GM18868 (cell line): ENCODE measurements around the gene ASPM.
"Not testable (repeated sequence)": the region's sequence is repeated elsewhere in the genome, so short reads cannot be mapped to it uniquely, and the experiment has no call there.

Experiments
- ATAC-seq: cut with Tn5 transposase; IDR thresholded peaks from one replicate; pipeline ENCODE4 v1.9.1; 2021; ENCODE audit warnings: mild to moderate bottlenecking, moderate library complexity; ENCODE audit not compliant: unreplicated experiment

ASPM gene

DNA sequence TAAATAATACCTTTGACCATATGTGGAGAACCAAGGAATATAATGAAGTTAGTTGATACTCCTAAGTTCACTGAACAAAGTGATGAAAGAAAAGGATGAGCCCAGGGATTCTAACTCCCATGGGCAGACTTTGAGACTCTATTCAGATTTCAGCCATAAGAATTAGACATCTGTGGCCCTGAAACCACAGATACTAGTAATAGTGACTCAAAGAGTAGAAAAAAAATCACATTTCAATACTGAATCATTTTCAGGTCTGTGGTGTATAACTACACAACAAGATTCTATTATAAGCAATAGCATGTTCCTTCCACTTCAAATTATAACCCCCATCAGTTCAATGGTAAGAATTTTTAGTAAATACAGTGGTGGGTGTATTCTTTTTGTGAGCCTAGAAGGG is 63.0 kb downstream of the ASPM start:
- ATAC-seq, result no peak

DNA sequence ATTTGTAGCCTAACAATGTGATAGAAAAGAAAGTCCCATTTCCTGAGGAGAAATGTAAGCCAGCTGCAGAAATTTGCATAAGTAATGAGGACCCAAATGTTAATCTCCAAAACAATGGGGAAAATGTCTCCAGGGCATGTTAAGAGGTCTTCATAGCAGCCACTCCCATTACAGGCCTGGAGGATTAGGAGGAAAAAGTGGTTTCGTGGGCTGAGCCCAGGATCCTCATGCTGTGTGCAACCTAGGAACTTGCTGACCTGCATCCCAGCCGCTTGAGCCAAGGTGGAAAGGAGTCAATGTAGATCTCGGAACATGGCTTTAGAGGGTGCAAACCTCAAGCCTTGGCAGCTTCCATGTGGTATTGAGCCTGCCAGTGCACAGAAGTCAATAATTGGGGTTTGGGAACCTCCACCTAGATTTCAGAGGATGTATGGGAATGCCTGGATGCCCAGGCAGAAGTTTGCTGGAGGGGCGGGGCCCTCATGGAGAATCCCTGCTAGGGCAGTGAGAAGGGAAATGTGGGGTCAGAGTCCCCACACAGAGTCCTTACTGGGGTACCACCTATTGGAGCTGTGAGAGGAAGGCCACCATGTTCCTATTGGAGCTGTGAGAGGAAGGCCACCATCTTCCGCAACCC is 65.2 kb downstream of the ASPM start:
- ATAC-seq, result no peak

DNA sequence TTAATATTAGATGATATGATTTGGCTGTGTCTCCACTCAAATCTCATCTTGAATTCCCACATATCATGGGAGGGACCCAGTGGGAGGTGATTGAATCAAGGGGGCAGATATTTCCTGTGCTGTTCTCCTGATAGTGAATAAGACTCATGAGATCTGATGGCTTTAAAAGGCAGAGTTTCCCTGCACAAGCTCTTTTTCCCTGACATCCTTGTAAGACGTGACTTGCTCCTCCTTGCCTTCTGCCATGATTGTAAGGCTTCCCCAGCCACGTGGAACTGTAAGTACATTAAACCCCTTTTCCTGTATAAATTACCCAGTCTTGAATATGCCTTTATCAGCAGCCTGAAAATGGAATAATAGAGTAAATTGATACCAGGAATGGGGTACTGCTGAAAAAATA is 66.1 kb downstream of the ASPM start:
- no peak for ATAC-seq

DNA sequence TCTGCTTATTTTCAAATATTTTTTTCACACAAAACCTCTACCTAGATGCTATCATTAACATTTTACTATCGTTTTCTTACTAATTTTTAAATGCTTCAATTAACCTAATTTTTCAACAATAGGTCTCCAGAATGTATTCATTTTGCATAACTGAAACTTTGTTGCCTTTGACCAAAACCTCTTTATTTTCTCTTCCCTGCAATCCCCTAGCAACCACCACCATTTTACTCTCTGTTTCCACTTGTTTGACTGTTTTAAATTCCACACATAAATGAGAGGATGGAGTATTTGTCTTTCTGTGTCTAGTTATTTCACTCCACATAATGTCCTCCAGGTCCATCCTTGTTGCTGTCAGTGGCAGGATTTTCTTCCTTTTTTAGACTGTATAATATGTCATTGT is 69.9 kb downstream of the ASPM start:
- no peak for ATAC-seq

DNA sequence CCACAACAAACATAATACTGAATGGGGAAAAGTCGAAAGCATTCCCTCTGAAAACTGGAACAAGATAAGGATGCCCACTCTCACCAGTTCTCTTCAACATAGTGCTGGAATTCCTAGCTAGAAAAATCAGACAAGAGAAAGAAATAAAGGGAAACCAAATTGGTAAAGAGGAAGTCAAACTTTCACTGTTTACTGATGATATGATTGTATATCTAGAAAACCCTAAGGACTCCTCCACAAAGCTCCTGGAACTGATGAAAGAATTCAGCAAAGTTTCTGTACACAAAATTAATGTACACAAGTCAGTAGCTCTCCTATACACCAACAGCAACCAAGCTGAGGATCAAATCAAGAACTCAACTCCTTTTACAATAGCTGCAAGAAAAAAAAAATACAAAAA is 72.5 kb downstream of the ASPM start:
- ATAC-seq, result no peak

DNA sequence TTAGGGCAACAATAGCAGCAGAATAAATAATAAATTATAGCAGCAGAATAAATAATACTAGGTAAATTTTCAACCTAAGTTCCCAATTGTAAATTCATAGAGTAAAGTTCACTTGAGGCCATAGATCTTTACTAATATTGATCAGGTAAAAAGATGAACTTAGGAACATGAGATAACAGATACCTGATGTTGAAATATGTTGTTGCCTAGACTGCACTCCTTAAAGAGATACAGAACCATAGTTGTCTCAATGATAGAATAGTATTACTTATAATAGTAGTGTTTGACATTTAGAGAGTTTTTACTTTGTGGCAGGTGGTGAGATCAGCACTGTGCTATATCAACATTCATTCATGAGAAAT is 79.0 kb downstream of the ASPM start:
- no peak for ATAC-seq

DNA sequence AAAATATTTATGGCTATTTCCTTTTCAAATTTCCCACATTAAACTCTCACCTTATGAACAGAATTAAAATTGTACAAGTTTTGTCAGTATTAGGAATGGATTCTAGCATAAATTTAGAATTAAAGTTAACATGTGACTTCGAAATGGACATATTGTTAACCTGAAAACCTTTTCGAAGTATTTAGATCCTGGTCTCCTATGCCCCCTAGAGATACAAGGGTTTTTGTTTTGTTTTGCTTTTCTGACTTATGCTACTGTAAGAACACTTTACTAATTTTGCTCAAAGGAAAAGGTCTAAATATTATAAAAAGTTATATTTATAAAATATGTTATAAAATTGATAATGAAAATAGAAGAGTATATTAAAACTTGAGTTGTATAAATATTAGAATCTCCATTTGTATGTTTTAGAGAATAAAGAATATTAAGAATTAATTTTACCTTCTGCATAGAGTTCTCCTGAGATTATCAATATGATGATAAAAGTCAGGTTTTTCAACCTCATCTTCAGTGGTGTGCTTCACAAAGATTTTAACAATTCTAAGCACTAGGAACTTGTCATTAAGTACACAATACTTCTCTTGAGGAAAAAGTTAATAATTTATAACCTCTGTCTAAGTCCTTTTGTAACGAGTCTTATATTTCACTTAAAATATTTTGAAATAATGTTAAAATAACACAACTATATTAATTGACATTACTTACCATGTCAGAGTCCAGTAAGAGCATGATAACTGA is 79.6 kb downstream of the ASPM start, which contains the start of gene F13B:
F13B (minus strand) TSS at position 542 of the 738 bp plus-strand sequence; CDS start at position 505, 37 bp downstream.
- ATAC-seq, result no peak

DNA sequence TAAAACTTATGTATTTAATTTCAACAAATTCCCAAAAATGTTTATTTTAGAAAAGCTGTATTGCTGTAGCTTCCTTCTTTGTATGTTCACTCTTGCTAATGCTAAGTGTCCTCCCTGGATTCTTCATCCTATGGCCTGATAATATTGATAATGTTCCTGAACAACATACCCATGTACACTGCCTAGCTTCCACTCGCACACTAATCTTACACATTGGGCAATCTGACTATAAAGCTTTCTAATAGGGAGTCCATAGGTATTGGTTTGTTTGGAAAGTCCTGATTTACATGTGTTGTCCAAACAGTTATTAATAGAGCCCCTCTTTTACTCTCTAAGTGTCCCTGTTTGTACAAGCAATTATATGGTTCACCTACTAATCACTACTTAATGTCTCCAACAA is 80.2 kb downstream of the ASPM start:
- ATAC-seq, result no peak

DNA sequence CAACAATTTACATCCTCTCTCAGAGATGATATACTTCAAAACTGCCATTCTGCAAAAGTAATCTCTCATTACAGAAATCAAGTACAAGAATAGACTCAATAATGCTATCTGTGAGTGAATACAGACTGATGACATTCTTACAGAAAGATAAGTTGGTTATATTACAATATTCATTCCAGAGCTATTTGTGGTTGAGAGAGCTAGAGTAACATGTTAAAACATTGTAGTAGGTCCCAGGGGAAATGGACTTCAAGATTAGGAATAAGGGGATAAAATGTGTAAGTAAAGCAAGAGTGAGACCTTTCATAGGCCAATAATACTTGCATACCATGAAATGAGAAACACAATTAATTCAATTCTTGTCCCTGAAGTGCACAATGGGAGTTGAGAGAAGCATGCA is 80.9 kb downstream of the ASPM start:
- no peak for ATAC-seq

DNA sequence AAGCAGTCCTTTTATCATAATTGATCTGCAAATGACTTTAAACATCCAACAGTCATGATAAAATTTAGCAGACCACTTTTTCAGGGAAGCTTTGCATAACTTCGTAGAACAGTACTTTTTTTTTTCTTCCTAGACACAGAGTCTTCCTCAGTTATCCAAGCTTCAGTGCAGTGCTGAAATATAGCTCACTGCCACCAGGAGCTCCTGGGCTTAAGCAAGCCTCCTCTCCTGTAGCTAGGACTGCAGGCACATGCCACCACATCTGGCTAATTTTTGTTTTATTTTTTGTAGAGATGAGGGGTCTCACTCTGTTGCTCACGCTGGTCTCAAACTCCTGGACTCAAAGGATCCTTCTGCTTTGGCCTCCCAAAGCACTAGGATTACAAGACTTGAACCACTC is 83.3 kb downstream of the ASPM start:
- ATAC-seq, result peak; percentile 16

DNA sequence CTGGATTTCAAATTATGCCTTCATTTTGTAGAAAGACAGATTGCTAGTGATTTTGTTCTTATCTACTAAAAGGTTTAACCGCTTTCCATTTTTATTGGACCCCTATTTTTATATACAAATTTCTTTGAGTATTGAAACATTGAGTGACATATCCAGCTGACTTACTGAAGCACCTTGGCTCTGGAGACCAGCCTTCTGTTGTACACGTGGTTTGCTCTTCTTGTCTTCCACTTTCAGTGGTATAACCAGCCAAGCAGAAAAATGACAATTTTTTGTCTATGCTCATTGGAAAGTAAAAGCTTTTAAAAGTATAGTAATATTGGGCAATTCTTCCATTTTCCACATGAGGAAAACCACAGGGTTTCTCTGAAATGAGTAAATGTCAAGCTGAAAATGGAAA is 83.8 kb downstream of the ASPM start:
- ATAC-seq, result peak; percentile 94

DNA sequence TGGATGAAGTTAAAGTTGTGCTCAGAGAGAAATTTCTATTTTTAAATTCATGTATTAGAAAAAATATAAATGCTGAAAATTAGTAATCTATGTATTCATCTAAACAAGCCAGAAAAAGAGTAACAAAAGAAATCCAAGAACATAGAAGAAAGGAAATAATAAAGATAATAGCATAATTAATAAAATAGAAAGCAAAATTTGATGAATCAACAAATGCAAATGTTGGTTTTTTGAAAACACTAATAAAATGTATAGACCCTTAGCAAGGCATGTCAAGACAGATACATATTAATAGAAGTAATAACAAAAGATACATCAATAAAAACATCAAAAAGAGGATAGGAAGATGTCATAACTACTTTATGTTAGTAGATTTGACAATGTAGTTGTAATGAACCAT is 97.4 kb downstream of the ASPM start:
- no peak for ATAC-seq

DNA sequence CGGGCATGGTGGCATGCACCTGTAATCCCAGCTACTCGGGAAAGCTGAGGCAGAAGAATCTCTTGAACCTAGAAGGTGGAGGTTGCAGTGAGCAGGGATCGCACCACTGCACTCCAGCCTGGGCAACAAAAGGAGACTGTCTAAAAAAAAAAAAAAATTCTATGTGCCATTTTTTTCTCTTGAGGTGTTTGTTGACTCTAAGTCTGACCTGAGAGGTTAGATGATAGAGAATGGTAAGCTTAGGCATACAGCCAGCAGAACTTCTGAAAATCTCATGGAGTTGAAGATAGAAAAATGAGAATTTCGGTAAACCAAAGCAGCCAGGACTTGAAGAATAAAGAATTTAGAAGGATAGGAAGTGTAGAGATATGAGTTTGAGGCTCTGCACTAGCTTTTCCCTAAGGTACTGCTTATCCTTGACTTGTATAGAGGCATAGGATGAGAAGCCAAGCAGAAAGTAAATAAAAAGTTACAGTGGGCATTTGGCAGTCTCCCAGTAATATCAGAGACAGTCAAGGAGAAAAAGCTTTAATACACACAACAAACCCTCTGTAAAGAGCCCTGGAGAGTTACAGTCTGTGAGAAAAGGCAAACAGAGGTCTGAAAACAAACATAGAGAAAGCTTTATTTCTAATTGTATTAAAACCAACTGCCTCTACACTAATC is 103.7 kb downstream of the ASPM start:
- no peak for ATAC-seq

DNA sequence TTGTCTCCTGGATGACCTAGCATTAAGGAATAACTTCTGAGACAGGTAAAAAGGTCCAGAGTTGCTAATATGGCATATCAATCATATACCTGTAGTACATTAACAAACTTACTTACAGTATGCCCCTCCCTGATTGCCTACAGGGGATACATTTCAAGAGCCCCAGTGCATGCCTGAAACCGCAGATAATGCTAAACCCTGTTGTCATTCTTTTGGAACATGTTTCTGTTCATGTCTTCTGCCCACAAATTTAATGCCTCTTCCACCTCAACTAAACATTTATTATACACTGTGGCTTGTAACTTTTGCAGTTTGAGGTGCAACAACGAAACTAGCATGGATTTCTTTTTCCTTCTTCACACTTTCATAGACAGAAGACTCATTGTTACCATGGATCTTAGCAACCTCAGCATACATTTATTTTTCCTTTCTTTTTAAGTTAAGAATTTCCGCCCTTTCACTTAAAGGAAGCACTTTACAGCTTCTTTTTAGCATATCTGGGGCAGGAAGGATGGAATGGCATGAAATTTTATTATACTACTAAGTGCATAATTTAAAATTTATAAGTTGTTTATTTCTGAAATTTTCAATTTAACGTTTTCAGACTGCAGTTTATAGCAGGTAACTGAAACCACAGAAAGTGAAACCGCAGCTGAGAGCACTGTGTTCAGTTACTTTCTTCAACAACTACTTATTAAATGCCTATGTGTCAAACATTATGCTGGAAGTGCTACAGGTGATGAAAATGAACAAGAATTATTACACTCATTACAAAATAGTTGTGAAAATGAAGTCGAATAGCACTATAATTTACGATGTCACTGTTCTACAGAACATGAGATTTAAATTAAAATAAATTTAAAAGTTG is 104.7 kb downstream of the ASPM start:
- ATAC-seq, result peak; percentile 88

DNA sequence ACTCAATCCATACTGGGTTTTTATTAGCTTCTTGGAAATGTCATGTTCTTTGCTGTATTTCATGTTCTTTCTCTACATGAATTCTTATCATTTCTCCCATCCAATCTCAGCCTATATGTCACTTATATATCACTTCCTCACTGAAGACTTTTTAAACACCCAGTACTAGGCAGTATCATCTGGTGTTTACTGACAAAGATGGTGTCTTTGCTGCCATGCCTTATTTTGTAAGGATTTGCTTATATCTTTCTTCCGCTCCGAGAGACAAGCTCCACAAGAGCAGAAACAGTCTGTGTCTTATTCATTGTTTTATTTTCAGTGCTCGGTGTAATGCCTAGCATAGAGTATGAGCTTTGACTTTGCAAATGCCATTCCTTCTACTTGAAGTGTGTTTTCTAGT is 109.6 kb downstream of the ASPM start:
- no peak for ATAC-seq

DNA sequence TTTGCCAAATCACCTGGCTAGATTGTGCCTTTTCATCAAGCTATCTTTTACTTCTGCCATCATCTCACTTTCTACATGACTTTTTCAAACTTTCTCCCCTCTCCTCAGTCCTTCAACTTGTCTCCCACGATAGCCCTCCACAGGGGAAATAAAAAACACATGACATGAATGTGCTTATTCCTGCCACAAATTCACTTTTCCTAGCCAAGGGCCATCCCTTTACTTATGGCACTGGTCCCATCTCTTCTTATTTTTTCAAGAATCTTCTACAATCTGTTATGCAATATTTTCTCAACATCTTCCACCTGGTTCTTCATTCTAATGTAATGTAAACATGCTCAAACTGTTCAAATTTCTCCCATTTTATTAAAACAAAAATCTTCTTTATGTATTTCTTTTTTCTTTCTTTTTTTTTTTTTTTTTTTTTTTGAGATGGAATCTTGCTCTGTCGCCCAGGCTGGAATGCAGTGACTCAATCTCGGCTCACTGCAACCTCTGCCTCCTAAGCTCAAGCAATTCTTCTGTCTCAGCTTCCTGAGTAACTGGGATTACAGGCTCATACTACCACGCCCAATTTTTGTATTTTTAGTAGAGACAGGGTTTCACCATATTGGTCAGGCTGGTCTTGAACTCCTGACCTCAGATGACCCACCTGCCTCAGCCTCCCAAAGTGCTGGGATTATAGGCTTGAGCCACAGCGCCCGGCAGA is 111.7 kb downstream of the ASPM start:
- ATAC-seq, result not testable (repeated sequence)
